ENCODE results near the gene TLR5. TPM values are rescaled to one million over a fixed set of nuclear protein-coding genes. Genes with fewer than 3 reads are reported as not detected.

TLR5 gene
- total RNA-seq, 1 donor from 2014 or later, result not detected

DNA sequence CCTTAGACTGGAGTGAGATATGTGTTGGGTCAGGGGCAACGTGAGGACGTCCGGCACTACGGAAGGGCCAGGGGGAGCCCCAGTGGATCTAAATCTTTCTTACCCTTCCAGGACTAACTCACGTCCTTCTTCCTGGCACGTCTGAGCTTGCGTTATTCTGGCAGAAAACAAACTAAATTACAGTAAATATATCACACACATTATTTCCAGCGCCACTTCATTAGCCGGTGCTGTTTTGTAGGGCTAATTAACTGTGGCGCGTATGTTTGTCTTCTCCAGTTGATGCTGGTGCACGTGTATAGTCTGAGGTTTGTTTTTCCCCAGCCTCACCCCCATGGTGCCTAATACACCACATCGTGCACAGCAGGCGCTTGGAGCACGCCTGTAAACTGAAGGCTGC is 59.2 kb downstream of the TLR5 start:
- no peak for TF ChIP-seq CTCF (IDR thresholded peaks at IDR 0.05)
- H3K4me1 Mint-ChIP-seq, result peaks cover 3% of the 10 kb centered on the region
- peaks cover 1% of the 10 kb centered on the region for H3K27me3 Mint-ChIP-seq
- H3K9me3 Mint-ChIP-seq, result no peaks in the 10 kb centered on the region
- POLR2A ChIA-PET, result no interaction called here
- no peak for DNase-seq
- H3K27ac Mint-ChIP-seq, result no peak overlapping the region
- intact Hi-C loops (cut with micrococcal nuclease), result no loop called here
- CTCF ChIA-PET, result no interaction called here
- no peak overlapping the region for H3K4me3 Mint-ChIP-seq
- no peaks in the 10 kb centered on the region for H3K36me3 Mint-ChIP-seq (ENCODE audit: low read depth)
- ATAC-seq (ENCODE audit: low read depth), result no peak

- ChIA-PET POLR2A (no interaction called here), CTCF (interaction anchor here (1.1 kb wide), 1 partner anchor 449 kb away, joined by 3 read pairs; no protein-coding TSS in a partner anchor)
- DNase-seq (no peak), ATAC-seq (ENCODE audit: low read depth) (no peak)
- Mint-ChIP-seq H3K4me3 (no peak overlapping the region), H3K4me1 (peaks cover 3% of the 10 kb centered on the region), H3K27me3 (peaks cover 1% of the 10 kb centered on the region), H3K36me3 (ENCODE audit: low read depth) (no peaks in the 10 kb centered on the region), H3K9me3 (no peaks in the 10 kb centered on the region), H3K27ac (no peak overlapping the region)
- no peak for TF ChIP-seq CTCF (IDR thresholded peaks at IDR 0.05)
- intact Hi-C loops (cut with micrococcal nuclease), result no loop called here
Observed at GRCh38 chr1:223082914-223083313, 60.1 kb downstream of the TLR5 start.

DNA sequence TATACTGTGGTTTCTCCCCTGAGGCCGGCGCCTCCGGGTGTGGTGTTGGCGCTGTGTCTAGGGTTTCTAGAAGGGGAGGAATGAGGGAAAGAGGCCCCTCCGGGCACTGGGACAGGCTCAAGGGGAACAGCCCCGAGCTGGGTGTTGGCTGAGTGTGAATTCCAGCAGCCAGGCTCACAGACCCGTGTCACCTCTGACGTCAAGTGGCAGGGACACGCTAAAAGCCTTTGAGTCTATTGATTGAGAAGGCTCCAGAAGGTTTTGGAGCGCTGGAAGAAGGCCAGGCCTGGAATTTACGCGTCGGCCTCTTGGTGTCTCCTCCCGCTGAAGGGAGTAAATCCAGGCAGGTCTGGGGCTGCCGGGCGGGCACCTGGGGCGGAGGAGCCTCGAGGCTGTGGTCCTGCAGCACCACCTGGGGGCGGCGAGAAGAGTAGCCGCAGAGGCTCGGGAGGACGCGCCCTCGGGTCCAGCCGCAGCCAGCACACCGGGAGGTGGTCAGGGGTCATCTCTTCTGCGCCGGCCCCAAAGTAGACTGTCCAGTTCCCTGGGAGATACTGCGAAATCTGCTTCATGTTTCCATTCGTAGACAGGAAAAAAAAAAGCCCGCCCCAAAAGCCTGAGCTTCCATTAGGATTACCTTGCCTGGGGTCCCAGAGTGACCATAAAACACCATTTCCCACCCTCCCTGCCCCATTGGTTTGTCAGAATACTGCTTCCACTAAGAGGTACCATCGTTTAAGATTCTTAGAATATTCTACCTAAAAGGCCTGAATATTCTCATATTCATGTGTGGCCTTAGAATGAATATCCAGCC is 61.7 kb downstream of the TLR5 start:
- TF ChIP-seq CTCF (IDR thresholded peaks at IDR 0.05), result peak; percentile 92
- POLR2A ChIA-PET, result interaction anchor here (0.6 to 1.7 kb wide), 5 partner anchors 283 to 370 kb away, joined by 3 to 6 read pairs (median 4); partner anchors contain the start of gene BROX
- Mint-ChIP-seq H3K27ac (peak overlapping the region; percentile 80), H3K4me3 (peak overlapping the region; percentile 83), H3K36me3 (ENCODE audit: low read depth) (no peaks in the 10 kb centered on the region), H3K9me3 (no peaks in the 10 kb centered on the region), H3K27me3 (peaks cover 5% of the 10 kb centered on the region), H3K4me1 (peaks cover 3% of the 10 kb centered on the region)
- CTCF ChIA-PET, result interaction anchor here (0.7 to 2.3 kb wide), 13 partner anchors 8 to 496 kb away, joined by 3 to 25 read pairs (median 4); partner anchors contain the start of gene FAM177B
- DNase-seq, result peak; percentile 71
- intact Hi-C loops (cut with micrococcal nuclease), result loop anchor here (1.0 kb wide), 7 partner anchors 289 to 616 kb away; partner anchors contain the start of genes AIDA and BROX
- peak; percentile 99 for ATAC-seq (ENCODE audit: low read depth)

GRCh38 chr1:223079498-223079897 is 63.5 kb downstream of the TLR5 start:
- Mint-ChIP-seq H3K4me1 (peaks cover 3% of the 10 kb centered on the region), H3K36me3 (ENCODE audit: low read depth) (no peaks in the 10 kb centered on the region), H3K27ac (no peak overlapping the region), H3K9me3 (no peaks in the 10 kb centered on the region), H3K27me3 (peaks cover 16% of the 10 kb centered on the region), H3K4me3 (no peak overlapping the region)
- ChIA-PET POLR2A (no interaction called here), CTCF (no interaction called here)
- no peak for ATAC-seq (ENCODE audit: low read depth)
- DNase-seq, result no peak
- TF ChIP-seq CTCF (IDR thresholded peaks at IDR 0.05), result no peak
- intact Hi-C loops (cut with micrococcal nuclease), result no loop called here

- ChIA-PET CTCF (no interaction called here), POLR2A (no interaction called here)
- no peaks in the 10 kb centered on the region for H3K9me3 Mint-ChIP-seq
- DNase-seq (no peak), ATAC-seq (ENCODE audit: low read depth) (no peak)
- H3K27me3 Mint-ChIP-seq, result peaks cover 24% of the 10 kb centered on the region
- intact Hi-C loops (cut with micrococcal nuclease), result no loop called here
- no peak overlapping the region for H3K27ac Mint-ChIP-seq
- H3K36me3 Mint-ChIP-seq (ENCODE audit: low read depth), result no peaks in the 10 kb centered on the region
- no peak for TF ChIP-seq CTCF (IDR thresholded peaks at IDR 0.05)
- H3K4me3 Mint-ChIP-seq, result no peak overlapping the region
- peaks cover 3% of the 10 kb centered on the region for H3K4me1 Mint-ChIP-seq
Observed at GRCh38 chr1:223077247-223077833, 65.7 kb downstream of the TLR5 start.

Measured in activated B cell treated with CpG ODN at 0.5 μM for 24 hours (primary cell).